HG02943 (cell line): ENCODE data around the gene AGAP1.

Source experiments
- ATAC-seq: cut with Tn5 transposase; IDR thresholded peaks from one replicate; pipeline ENCODE4 v1.9.1; 2021; ENCODE audit warnings: mild to moderate bottlenecking, low read depth, moderate library complexity; ENCODE audit not compliant: unreplicated experiment

The AGAP1 gene

DNA sequence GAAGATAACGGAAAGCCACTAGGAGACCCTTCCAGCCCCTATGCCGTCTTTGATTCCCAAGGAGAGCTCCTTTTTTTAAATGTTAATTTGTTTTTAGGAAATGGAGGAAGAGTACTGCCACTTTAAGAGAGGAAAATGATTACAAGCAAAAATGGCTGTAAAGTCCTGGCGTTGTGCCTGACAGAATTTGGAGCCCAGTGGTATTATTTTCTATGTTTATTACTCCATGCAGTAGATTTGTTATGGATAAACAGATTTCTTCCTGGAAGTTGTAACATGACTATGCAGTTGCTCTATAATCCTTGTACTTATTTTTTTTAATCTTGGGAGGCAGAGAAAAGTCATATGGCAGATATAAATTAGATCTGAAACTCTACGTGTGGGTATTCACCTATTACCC lies 533.0 kb downstream of the AGAP1 start:
- no peak for ATAC-seq

- ATAC-seq: no peak
Observed at GRCh38 chr2:236028066-236028465, 534.2 kb downstream of the AGAP1 start.

DNA sequence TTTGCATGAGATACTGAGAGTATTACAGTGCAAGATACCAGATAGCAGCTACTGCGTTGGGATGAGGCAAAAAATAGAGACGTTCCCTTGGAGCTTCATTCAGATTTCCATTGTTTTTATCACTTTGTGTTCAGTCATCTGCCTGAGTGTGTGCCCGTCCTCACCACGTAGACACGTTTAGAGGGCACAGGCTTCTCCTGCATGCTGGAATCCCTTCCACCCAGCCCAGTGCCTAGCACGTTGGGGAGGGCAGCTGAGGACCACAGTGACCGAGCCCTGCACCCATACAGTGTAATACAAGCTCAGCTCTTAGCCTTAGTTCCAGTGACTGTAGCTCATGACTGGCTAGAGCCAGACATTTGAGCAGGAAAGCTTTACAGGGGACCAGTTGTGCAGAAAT lies 539.6 kb downstream of the AGAP1 start:
- no peak for ATAC-seq

DNA sequence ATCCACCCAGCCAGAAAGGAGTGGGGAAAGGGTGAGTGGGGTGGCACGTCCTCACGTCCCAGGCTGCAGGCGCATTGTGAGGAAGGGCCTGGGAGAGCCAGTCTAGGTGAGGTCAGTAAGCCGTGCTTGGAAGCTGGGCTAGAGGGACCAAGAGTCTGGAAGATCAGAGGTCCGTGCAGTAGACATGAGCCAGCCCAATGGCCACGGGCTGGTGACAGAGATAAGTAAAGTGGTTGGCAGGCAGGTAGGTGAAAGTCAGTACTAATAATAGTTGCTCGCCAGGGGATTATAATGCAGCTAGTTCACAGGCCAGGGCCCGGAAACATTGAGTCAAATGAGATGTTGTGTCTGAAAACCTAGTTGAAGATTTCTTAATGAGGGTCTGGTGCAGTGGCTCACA lies 541.1 kb downstream of the AGAP1 start:
- ATAC-seq: no peak

DNA sequence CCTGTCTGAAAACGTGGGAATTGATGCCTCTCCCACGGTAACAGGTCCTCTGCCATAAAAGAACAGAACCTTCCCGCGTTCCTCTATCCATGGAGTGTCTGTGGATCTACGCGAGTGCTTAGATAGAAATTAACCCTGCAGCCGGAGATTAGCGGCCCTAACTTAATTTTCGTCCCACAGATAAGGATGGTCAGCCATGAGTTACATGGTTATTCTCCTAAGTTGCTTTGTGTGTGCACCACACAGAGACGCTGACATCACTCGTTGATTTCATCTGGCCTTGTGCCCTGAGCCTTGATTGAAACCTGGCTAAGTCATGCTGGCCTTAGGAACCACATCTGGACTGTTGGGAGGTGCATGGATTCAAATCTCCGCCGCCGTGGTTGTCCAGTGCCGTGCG lies 542.2 kb downstream of the AGAP1 start:
- ATAC-seq: no peak

DNA sequence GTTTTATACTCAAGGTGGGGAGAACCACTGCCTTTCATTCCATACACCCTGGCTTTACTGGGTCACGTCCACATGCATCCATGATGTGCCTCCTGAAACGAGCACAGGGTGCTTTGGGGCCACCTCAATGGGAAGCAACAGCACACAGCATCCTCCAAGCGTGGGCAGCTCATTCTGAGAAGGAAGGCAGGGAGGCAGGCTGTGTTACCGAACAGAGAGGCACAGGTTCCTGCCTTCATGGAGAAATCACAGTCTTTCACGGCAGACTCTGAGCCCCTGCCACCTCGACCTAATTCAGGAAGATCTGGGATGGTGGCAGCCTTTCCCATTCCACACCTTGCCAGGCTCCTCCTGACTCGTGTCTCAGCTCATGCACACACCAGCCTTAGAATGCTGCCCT lies 544.3 kb downstream of the AGAP1 start:
- ATAC-seq: no peak

DNA sequence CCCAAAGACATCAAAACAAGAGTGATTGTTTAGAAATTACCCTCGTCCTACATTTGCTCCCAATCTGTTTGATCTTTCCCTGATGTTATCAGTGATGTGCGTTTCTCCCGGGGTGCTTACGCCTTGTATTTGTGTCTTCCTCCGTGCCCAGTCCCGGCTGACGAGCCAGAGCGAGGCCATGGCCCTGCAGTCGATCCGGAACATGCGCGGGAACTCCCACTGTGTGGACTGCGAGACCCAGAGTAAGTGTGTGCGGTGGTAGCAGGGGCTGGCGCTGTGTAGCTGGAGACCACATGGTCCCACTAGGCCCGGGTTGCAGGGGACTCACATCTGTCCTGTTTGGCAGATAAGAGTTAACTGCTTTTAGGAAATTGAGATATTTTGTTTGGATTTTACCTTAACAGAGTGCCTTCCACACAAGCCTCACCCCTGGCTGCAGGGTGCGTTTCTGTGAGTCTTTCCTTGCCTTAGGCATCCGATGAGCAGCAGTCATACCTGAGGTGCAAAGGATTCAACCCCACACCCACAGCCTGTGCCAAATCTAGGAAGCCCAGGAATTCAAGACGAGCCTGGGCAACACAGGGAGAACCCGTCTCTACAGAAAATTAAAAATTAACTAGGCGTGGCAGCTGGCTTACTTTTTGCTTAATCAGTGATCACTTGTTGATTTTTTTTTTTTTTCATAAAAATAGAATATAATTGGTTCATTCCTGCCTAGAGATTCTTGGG lies 546.9 kb downstream of the AGAP1 start:
- no peak for ATAC-seq

GRCh38 chr2:236041616-236042015 lies 547.8 kb downstream of the AGAP1 start:
- ATAC-seq: no peak

DNA sequence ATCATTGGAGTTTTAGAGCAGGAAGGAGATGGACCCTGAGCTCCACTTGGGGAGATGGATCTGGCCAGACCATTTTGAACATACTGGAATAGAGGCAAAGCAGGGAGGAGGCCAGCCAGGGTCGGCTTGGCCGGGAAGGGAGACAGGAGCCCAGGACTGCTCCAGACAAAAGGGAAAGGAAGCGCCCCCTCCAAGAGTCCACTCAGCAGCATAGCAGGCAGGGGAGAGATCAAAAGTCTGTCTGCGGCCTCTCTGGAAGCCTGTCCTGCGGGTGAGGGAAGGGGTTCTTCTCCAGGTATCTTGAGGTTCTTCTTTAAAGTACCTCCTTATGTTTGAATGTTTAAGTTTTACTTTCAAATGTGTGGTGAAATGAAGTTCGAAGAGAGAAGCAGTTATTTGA lies 548.2 kb downstream of the AGAP1 start:
- ATAC-seq: no peak

DNA sequence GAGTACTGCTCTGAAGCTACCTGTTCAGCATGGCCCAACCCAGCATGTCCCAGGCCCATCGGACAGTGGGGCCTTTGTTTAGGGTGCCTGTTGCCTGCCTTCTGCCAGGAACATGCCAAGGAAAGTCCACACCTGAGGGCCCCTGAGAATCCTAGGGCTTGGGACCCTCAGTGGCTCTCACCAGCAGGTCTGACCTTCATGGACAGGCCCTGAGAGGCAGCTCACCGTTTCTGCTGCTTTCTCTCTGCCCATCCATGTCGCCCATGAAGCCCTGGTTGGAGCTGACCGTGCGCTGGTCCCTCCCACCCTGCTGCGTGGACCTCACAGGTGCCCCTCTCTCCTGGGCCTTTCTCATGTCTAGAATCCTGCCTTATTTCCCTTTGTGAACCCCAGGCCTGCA lies 550.3 kb downstream of the AGAP1 start:
- ATAC-seq: no peak

DNA sequence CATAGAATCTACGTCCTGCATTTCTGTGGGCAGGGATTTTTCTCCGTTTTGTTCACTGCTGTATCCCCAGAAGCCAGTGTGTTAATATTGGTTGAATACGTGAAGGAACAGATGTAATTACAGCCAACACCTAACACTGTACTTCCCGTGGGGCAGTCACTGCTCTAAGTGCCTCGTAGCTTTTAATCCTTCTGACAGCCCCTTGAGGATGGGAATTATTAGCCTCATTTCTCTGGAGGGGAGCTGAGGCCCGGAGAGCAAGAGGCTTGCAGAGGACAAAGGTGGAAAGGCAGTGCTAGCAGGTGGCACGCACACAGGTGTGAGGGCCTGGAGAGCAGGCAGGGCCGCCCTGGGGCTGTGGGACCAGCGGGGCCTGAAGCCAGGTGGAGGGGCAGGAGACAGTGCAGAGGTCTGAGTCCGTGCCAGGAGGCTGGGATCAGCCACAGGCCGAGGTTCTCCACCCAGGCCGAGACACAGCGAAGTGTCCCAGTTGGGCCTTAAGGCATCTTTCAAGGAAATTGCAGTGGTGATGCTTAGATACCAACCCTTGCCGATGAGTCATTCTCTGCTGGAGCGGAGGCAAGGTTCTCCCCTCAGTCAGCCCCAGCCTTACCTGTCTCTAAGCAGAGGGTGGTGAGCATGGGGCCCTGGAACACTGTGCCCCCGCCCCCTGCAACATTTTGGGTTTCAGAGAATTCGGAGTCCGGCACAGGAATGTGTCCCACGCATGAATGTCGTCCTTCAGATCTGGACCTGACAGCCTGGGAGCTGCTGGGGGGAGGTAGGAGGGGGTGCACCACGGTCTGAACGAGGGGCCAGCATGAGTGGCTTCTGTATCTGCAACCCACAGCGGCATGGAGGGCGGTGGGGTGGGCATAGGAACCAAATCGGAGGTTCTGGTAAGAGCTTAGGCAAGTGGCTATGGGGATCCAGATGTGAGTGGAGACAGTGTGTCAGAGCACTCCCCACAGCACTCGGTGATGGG lies 551.7 kb downstream of the AGAP1 start:
- ATAC-seq: no peak

GRCh38 chr2:236046715-236047114 lies 552.9 kb downstream of the AGAP1 start:
- no peak for ATAC-seq

GRCh38 chr2:236047176-236047575 lies 553.3 kb downstream of the AGAP1 start:
- ATAC-seq: no peak

DNA sequence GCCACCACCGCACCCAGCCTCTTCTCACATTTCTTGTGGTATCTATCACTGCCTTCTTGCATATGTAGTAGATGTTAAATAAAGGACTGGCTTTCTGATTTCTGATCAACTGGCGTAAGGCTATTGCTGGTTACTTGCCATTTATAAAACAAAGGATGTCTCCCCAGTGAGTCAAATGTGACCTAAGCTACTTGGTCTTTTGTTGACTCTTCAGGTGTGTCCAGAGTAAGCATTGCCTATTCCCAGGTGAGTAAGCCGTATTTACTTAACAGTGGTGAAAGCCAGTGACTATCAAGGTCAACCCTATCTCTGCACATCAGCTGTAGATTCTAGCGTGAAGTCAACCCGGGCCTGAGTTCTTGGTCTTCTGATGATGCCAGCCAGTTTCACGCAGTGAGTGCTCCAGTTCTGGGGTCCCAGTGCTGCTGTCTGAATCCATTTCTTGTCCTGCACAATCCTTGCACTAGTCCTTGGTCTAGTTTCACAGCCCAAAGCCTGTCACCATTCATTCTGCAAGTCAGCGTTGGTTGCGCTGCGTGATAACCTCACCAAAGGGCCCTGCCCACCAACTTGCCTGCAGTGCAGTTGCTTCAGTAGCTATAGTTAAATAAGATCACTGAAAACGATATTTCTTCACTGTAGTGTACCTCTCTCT lies 554.2 kb downstream of the AGAP1 start:
- no peak for ATAC-seq

GRCh38 chr2:236049981-236050380 lies 556.1 kb downstream of the AGAP1 start:
- ATAC-seq: no peak

DNA sequence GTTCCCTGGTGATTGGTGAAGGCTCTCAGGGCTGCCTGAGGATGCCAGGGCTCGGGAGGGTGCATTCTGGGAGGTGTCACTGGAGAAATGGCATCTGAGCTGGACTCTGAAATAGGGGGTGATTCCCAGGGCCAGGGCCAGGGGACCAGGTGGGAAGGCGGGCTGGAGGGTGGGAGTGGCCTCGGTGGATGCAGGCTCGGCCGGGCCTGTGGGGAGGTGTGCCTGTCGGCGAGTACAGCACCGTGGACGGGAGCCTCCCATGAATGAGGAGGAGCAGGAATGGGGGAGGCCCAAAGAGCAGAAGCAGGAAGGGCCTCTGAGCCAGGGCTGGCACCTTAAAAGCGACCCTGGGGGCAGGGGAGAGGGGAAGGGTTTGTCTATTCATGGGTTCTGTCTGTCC lies 557.5 kb downstream of the AGAP1 start:
- ATAC-seq: no peak

GRCh38 chr2:236051806-236052205 lies 558.0 kb downstream of the AGAP1 start:
- ATAC-seq: no peak

GRCh38 chr2:236052206-236052605 lies 558.4 kb downstream of the AGAP1 start:
- ATAC-seq: no peak

DNA sequence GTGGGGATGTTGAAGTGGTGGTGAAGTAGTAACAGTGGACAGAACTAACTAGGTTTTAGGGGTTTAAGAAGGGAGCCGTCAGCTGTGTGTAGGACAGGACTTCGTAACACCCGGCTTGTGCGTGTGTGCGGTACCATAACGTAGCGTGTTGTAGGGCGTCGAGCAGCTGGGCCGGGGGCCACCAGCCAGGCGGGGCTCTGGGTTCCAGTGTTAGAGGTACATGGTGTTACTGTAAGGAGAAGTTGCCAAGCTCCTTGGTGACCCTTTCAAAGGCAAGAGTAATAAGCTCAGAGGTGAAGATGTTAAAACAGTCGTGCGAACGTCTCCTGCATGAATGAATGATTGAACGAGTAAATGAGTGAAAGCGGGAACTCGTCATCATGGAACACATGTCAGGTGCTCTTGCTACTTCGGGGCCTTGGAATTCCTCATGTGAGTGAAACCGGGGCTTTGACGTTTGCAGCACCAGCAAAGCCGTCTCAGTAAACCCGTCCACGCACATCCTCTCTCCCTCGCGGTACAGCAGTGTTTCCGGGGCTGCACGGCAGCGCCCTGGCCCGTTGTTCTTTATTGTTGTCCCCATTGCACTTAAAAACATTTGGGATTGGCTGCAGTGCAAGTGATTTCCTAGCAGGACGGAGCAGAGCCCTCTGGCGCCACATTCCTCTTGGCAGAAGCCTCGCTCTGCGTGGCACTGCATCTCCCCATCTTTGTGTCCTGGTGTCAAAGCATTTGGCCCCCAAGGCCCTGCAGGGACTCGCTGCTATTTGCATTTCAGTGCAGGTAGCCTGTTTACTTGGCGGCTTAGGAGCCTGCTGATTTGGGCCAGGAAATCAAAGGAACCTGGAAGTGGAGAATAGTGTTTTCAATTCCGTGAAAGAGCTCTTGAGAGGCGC lies 559.3 kb downstream of the AGAP1 start:
- no peak for ATAC-seq

- ATAC-seq: no peak
Observed at GRCh38 chr2:236054125-236054524, 560.3 kb downstream of the AGAP1 start.
